Measurements from ENCODE around the gene IFIT5.
"Not testable (repeated sequence)": the region's sequence is repeated elsewhere in the genome, so short reads cannot be mapped to it uniquely, and the experiment has no call there.

IFIT5 gene

DNA sequence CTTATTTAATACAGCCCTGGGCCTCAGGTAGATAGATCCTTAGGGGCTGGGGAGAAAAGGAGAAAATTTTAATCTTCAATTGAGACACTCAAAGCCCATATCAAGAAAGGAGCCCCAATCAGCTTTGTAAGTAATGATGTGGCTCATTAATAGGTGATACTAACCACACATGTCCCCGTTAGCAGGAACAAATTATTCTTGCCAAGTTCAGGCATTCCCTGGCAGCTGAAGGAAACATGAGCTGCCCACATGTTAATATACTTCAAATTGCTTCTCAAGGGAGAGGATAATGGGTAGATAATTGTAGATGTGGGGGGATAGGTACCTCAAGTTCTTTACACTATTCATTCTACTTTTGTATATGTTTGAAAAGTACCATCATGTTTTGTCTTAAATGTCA is 14.5 kb downstream of the IFIT5 start:
- no peak for DNase-seq (ENCODE audit: low read depth in 3 of 3)

DNA sequence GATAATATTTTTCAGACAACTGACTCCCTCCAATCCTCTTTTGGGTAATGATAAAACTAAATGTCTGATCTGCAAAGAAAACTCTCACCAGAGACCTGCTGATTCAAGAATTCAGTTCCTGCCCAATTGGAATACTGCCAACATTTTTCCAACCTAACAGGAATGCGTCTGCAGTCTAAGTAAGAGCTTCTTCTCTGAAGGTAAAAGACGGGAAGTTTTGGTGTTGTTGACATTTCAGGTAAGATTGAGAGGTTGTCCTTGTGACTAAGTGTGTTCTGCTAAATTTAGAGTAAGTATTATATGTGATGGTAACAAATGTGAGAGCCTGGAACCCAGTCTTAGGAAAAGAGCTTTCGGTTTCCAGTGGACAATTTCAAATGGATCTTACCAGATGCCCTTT is 17.6 kb downstream of the IFIT5 start:
- DNase-seq (ENCODE audit: low read depth in 3 of 3), result no peak

DNA sequence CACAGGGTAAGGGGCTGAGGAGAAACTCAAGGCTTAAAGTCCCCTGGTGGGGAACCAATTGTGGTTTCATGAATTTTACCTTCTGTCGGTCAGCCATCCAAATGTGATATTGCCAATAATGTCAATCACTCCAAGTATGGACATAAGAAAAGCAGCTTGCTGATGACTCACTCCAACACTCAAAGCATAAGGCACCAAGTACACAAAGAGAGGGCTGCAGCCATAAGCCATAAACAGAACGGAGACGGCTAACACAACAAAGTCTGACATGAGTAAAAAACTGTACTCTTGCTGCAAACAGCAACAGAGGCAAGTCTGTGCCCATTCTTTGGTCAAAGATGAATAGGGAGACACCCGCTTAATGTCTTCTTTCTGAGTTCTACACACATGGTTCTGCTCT is 24.2 kb downstream of the IFIT5 start:
- DNase-seq (ENCODE audit: low read depth in 3 of 3), result no peak

DNA sequence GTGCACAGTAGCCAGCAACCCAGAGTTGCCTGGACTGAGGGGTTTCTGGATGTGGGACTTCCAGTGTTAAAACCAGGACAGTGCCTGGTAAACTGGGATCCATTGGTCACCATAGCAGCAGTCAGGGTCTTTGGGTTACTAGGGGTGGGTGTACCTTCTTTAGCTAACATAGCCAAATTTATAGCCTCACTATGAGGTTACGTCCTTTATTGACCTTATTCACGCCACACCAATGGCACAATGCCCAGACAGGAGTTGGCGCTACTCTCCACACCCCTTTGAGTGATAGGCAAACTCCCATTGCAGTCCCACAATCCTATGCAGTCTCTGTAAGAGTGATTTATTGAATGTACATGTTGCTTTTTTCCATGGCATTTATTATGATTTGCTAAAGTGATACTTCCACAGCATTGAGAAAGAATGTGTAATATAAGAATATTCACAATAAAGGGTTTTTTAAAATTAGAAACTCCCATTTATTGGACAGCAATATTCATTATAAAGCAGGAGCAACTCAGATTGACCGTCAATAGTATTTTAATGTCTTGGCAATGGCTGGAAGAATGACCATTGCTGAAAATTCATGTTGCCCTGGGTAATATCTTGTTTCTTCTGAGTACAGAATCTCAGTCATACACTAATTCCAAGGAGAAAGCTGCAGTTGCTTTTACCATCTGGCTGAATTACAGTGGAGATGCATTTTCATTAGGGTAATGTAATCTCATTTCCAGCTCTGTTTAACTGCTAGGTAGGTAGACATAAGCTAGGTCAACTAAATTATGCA is 26.1 kb downstream of the IFIT5 start:
- DNase-seq (ENCODE audit: low read depth in 3 of 3), result no peak

DNA sequence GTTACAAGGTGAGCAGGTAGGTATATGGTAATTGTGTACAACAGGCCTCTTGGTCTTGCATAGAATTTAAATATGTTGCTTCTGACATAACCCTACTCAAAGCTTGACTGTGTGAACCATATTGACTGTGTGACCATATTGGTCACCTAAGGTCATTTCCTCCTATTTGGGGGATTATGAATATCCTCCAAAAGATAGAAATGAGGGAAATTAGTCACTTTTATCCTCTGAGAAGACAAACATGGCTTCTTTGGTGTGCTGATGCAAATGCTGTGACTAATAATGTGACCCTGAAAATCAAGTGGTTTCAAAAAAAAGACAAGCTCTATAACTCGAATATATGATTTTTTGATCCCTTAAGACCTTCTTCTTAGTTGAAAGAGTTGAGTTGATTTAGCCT is 27.9 kb downstream of the IFIT5 start:
- DNase-seq (ENCODE audit: low read depth in 3 of 3), result no peak

DNA sequence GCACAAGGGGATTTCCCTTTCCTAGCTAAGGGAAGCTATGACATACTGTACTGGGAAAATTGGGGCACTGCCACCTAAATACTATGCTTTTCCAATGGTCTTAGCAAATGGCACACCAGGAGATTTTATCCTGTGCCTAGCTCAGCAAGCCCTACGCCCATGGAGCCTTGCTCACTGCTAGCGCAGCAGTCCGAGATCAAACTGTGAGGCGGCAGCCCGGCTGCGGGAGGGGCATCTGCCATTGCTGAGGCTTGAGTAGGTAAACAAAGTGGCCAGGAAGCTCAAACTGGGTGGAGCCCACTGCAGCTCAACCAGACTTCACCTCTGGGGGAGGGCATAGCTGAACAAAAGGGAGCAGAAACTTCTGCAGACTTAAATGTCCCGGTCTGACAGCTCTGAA is 30.5 kb downstream of the IFIT5 start:
- not testable (repeated sequence) for DNase-seq (ENCODE audit: low read depth in 3 of 3)

DNA sequence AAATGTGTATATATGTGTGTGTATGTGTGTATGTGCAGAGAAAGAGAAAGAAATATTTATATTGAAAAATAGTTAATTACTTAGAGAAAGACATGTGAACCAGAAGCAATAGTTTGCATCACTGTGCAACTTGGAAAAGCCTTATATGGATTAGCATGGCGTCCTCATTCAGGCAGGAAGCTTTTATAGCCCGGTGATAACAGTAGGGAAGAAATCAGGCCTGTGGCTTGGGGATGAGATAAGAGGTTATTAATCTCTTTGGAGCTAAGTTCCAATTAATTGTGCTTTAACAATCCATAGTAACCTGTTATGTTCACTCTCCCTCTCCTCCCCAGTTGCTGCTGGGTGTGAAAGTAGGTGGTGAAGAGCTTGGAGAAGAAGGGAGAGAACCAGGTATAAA is 36.5 kb downstream of the IFIT5 start:
- DNase-seq (ENCODE audit: low read depth in 3 of 3), result no peak

DNA sequence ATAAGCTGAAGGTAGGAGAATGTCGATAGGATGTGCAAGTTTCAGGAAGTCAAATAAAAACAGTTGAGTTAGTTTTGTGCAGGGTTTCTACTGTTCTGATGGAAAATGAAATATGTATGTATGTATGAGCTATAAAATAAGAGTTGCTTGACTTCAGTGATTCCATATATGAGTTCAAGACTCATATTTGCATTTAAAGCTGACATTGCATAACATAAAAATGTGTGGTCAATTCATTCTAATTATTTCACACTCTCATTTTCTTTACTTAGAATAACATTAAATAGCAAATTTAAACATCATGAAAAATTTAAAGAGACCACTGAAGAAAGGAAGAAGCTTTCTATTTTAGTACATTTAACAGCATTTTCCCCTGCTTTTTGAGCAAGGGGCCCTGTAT is 37.8 kb downstream of the IFIT5 start:
- no peak for DNase-seq (ENCODE audit: low read depth in 3 of 3)

DNA sequence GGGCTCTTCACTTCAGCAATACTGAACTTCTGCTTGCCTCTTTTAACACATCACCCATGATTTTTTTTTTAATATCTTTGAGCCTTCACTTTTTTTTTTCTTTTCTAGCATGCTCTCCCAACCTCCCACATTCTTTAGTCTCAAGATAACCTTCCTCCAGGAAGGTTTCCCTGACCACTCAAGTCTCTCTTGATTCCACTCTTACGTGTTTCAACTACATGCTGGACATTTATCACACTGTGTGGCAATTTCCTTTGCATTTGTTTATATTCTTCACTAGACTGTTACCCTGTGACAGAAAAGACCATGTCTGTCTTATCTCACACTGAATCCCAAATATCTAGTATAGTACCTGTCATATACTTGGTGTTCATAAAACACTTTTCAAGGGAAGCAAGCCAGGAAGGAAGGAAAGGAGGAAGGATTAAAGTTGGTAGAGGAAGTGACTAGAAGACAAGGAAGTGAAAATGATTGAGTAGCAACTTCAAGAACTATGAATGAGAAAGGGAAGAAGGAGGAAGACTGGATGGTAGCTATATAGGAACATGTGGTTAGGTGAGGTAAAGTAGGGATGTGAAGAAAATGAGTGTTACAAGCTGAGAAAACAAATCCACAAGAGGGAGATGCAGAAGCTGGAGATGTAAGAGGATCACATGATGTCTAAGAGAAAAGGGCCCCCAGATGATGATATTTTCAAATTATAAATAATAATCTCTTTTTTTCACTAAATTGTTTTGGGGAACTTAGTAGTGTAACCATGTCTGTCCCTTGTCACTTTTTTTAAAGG is 40.4 kb downstream of the IFIT5 start:
- DNase-seq (ENCODE audit: low read depth in 3 of 3), result no peak

DNA sequence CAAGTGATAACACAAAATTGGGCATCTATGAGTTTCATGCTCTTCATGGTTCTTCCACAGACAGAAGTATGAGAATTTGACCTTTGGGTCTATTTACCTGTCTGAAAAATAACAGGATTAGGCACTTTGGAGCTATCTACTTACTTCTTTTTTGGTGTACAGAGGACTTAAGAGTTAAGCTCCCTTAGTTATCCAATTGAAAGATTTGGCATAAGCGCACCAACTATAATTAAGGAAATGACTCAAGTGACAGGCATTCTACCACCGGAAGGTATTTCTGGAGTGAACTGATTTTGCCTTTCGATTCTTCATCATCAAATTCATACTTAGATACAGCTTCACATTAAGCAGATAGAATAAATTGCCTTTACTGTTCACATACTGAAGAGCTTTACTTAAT is 43.9 kb downstream of the IFIT5 start:
- DNase-seq (ENCODE audit: low read depth in 3 of 3), result no peak

DNA sequence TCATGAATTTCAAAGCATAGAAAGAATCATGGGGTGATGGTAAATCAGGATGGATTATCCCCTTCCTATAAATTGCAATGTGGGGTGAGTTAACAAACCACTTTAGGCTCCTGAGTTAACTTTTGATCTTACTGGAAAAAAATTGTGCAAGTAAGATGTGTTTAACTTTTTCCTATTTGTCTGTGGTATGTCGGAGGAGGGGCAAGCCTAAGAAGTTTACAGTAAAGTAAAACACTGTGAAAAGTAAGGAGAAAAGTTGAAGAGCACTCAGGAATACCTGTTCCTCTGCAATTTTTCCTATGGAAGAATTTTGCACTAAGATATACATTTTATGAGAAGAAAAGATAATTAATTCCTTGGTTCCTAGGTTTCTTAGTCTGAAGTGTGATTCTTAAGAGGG is 44.4 kb downstream of the IFIT5 start:
- DNase-seq (ENCODE audit: low read depth in 3 of 3), result no peak

DNA sequence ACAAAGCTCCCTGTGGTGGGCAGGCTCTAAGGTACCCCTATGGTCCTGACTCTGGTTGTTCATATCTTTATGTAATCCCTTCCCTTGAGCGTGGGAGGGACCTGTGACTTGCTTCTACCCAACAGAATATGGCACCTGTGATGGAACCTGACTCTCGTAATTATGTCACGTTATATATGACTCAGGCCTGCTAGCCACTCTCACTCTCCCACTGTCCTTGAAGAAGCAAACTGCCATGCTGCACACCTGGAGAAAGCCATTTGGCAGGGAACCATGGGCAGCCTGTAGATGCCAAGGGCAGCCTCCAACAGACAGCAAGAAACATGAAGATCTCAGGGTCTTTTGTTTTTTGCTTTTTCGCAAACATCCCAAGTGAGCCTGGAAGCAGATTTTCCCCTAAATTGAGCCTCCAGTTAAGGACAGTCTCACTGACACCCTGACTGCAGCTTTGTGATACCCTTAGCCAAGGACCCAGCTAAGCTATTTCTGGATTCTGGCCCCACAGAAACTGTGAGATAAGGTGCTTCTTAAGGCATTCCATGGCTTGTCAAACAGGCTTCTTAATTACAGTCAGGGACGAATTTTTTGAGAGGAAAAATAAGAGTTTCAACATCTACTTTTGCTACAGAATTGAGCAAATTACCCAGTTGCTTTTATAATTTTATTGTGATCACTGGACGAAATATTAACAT is 49.6 kb downstream of the IFIT5 start:
- DNase-seq (ENCODE audit: low read depth in 3 of 3), result no peak

DNA sequence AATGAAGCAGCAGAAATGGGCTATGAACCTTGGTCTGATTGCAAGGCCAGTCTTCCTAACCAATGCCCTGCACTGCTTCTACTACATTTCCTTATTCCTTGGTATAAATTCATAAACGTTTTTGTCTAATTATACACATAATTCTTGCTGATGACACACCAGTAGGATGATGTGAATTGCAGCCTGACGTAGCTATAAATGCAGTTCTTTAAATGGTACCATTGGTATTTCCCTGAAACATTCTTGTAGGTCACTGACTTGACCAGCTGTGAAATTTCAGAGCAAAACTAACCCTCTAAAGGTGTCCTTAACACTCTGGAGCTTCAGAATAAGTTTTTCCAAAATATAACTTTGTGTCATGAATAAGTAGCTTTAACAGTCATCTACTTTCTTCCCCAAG is 50.8 kb downstream of the IFIT5 start:
- DNase-seq (ENCODE audit: low read depth in 3 of 3), result no peak

DNA sequence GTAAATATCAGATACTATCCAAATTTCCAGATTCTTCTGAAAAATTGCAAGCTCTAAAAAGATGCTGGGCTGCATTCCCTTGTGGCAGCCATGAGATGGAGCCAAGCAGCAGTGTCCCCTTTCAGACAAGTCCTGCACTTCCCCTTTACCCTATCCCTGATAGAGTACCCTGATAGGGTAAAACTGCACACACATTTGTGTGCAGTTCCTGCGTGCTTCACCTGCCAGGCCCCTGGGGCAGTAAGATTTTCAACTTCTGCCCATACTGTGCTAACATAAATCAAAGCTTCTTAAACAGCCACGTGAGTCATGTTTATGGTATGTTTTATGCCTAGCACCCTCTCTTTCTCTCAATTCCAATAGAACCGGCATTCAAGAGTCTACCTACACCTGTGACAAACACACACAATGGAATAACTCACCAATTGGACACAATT is 52.2 kb downstream of the IFIT5 start:
- no peak for DNase-seq (ENCODE audit: low read depth in 3 of 3)

DNA sequence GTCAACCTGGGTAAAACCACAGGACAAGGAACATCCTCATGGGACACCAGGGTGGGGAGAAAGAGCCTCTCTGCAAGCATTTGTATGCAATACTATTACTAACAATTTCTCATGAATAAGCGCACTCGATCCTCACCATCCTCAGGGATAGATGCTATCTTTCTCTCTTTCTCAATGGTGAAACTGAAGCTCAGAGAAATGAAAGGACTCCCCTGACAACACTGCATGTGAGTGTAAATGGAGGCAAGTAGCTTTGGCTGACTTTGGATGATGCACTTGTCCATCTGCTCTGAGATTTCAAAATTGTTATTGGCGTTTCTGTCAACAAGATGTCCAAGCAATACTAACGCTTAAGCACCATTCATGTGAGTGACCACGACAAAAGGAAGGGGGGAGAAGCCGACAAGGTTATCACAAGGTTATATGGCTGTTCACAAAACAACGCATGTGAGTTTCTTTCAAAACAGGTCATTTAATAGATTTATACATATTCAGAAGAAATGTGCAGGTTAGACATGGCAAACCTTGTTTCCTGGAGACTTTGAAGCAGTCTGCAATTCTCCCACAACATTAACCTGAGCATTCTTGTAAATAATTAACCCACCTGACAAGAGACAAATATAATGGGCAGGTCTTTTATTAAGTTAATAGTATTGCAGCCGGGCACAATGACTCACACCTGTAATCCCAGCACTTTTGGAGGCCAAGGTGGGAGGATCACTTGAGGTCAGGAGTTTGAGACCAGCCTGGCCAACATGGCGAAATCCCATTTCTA is 54.0 kb downstream of the IFIT5 start:
- DNase-seq (ENCODE audit: low read depth in 3 of 3), result no peak

DNA sequence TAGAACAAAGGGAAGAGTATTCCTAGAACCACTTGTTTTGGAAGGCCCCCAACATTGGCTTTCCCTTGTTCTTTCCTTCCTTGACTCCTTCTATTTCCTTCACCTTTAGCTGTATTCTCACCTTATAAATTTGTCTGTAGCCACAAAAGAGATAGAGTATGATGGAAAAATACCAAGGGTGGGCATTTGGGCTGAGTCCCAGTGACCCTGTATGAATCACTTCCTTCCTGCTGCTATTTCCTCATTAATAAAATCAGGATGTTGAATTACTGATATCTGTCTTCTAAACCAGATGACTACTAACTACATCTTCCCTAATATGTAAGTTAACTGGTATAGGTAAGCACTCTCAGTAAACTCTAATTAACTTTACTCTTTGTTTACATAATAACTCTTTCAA is 55.1 kb downstream of the IFIT5 start:
- no peak for DNase-seq (ENCODE audit: low read depth in 3 of 3)
